Activated T-helper 1 cell treated with anti-CD3 and anti-CD28 coated beads, Interleukin-2, amount 50 U/mL, for 16 hours (primary cell): Measurements from ENCODE around the gene COPZ1.
A peak's percentile ranks its signal among the peaks of the same experiment; 100 is the strongest.
"Not testable (repeated sequence)": the region's sequence is repeated elsewhere in the genome, so short reads cannot be mapped to it uniquely, and the experiment has no call there.

Source experiments
- DNase-seq, 2 donors: peaks; one replicate each; pipeline ENCODE4 v3.0.0-alpha.2; 2020; ENCODE audit warnings: low read depth in 1 of 2, low spot score in 1 of 2

COPZ1 gene

DNA sequence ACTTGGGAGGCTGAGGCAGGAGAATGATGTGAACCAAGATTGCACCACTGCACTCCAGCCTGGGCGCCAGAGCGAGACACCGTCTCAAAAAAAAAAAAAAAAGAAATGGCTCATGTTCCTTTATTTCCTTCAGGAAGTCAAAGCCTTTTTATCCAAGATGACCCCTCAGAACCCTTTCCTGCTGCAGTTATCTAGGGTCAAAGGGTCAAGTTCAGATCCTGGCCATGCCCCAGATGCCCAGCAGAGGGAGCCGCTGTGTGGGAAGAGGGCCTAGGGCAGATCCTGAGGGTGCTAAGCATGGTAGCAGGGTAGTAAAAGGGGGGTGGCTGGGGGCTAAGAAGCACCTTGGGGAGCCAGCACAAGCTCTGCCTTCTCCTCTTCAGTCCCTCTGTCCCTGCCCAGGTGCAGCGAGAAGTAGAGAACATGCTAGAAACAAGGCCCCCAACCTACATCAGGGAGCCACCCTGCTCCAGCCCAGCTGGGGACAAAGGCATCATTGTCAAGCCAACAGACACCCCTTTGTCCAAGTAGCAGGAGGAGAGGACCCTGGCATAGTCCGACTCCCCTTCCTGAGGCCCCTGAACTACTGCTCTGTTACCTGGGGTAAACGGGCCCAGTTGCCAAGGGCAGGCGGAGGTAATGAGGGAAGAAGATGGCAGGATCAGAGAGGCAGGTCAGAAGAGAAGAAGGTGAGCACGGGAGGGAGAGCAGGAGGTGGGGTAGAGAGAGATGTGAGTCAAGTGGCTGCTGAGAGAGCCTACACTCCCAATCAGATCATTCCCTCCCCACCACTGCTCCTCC, 30.6 kb upstream of the COPZ1 start:
- DNase-seq = peak; percentile 27

DNA sequence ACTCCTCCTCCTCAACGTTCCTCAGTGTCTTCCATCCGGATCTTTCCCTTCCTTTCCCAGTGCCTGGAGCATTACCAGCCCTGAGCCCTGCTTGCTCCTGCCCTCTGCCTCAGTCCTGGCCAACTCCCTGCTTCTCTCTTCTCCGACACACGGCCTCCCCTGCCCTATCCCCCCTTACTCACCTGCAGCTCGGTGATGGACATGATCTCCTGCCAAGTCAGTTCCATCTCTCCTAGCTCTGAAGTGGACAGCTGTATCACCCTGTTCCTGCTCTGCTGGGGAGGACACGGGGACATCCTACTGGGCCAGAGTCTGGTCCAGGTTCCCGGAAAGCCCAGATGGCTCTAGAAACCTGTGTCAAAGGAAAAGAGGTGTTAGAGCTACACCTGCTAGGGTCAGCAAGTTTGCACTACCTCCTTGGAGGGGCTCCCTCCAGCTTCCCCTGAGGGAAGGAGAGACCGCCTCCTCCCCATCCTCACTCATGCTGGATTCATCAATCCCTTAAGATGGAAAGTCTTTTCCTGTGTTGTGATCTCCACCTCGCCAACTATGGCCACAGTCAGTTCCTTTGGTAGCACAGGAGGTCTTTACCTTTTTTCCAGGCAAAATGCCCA, 29.9 kb upstream of the COPZ1 start:
- no peak for DNase-seq

DNA sequence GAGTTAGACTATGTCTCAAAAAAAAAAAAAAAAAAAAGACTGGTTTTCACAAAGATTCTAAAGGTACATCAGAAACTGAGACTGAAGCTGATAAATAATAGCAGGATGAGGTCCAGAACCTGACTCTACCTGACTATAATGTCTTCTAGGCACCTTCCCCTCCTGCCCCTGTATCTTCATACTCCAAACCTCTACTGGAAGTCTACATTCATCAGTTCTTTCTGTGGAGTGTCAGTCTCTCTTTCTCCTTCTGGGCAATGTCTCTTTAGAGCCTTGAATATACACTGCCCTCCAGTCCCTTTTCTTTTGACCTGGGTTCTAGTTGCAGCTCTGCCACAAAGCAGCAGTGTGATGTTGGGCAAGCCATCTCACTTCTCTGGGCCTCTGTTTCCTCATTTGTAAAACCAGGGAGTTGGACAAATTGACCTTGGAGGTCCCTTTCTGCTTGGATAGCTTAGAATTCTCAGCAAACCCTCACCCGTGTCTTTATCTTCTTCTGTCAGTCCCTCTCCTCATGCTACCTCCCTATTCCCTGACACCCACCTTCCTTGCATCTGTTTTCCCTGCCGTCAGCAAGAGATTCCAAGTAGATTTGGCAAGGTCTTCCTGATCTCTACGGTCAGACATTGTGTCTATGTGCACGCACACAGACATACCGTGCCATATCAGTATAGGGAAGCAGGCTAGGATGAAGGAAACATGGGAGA, 28.4 kb upstream of the COPZ1 start:
- no peak for DNase-seq

DNA sequence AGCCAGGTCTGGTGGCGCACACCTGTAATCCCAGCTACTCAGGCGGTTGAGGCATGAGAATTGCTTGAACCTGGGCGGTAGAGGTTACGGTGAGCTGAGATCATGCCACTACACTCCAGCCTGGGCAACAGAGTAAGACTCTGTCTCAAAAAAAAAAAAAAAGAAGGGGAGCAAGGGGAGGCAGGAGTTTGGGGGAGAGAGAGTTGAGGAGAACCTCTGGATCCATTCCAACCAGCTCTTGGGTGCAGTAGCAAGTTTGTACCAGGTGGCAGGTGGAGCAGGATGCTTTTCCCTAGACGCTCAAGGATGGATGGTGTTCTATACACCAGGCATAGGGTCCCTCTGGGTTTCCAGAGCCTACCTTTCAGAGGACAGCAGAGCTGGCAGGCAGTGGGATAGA, 26.0 kb upstream of the COPZ1 start:
- no peak for DNase-seq

DNA sequence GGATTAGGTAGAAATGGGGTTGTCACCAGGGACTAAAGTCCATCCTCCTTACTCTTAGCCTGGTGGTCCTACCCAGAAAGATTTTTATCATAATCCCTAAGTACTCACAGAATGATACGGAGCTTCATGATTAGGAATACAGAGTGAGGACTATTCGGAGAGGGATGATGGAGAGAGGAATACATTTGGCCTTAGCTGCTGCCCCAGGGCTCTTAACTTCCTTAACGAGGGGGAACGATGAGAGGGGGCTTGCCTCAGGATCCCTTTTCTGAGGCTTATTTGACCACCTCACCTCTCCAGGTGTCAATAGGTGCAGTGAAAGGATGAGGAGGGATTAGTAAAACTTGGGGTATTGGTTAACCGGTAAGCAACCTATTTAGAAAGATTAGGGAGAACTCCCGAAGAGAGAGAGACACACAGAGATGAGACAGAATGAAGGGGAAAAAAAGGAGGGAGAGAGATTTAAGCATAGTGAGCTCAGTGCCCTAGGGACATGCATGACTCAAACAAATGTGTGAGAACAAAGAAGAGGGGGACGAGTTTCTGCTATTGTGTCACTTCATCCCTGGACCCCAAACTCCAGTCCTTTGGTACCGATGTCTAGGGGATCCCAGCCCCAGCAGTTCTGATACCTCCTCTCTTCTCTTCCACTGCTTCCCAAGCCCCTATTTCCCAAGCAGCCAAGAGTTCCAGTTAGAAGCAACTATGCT, 25.3 kb upstream of the COPZ1 start:
- DNase-seq = no peak

DNA sequence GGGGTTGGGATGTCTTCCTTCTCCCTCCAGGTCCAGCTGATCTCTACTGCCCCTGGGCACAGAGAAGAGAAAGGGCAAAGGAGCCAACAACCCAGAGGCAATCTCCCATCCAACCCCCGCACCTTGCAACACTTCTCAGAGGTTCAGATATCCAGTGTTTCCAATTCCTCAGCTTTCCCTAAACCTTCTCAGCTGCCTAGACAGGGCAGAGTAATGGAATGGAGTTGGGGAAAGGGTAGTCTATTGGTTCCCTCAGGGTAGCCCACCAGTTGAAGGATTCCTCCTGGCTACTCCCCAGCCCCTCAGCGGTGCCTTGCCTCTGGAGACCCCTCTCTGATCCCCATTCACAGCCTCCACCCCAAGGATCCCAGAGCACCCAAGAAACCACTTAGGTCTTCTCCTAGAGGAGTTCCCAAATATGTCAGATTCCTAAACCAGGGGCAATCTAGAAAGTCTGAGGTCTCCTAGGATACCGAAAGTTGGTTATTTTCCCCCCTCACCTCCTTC, 24.7 kb upstream of the COPZ1 start:
- no peak for DNase-seq

DNA sequence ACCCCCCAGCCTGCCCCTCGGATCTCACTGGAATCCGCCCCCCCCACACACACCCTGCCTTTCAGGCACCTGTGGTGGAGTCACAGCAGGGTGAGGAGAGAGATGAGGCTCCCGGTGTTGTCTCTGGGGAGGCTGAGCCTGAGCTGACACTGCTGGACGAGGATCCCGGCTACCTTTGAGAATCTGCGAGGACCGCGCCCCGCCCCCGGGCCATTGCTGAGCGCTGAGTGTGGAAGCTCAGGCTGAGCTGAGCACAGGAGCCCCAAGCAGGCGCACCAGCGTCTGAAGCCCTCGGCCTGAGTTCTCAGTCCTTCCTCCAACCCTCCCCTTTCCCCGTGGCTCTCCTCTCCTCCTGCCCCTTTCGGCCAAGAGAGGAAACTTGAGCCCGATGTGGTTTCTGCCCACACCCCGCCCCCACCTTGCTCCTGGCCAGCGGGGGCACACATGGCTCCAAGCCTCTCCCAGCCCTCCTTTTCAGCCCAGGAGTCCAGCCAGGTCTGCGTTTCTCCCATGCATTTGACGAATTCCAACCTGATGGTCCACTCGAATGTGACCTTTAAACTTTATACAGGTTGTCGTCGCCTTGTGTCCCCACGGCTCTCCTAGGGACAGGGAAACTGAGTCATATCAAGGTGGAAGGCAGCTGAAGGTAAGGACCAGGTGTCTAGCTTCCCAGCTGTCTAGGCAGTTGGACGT, 24.1 kb upstream of the COPZ1 start, which contains the start of gene NFE2:
TSS of gene NFE2 (minus strand) at position 284 of the 696 bp plus-strand sequence. CDS start 5,767 bp downstream, outside the sequence.
- no peak for DNase-seq

DNA sequence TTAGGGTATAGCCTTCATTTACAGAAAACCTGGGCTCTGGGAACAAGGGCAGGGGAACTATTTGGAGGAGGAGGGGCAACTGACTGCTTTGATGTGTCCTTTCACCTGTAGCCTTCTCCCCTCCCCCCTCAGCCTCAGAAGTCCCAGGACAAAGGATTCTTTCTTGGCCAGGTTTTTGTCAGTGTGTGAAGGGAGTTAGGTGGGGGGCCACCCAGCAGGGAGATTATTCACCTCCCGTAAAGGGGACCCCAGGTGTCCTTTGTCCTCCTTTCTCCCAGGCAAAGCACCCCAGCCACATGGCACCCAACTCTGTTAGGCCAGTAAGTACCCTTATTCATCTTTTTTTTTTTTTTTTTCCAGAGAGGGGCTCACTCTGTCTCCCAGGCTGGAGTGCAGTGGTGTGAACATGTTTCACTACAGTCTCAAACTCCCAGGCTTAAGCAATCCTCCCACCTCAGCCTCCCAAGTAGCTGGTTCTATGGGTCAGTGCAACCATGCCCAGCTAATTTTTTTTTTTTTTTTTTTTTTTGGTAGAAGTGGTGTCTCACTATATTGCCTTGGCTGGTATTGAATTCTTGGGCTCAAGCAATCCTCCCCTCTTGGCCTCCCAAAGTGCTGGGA, 23.4 kb upstream of the COPZ1 start:
- no peak for DNase-seq

DNA sequence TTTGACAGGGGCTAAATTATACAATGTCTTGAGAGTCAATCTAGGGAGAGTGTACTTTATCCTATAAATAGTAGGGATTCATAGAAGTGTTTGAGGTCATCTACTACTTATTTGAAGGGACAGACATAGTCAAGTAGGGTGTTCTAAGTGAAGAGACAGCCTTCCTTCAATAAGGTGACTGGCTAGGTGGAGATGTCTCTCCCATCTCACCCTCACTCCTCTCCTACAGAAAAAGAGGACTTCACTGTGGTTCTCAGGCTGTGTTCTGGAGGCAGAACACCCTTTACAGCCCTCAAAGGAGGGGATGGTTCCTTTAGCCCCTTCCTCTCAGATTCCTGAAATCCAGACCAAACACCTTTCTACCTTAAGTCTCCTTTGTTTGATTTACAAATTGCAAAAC, 21.3 kb upstream of the COPZ1 start:
- DNase-seq = no peak

DNA sequence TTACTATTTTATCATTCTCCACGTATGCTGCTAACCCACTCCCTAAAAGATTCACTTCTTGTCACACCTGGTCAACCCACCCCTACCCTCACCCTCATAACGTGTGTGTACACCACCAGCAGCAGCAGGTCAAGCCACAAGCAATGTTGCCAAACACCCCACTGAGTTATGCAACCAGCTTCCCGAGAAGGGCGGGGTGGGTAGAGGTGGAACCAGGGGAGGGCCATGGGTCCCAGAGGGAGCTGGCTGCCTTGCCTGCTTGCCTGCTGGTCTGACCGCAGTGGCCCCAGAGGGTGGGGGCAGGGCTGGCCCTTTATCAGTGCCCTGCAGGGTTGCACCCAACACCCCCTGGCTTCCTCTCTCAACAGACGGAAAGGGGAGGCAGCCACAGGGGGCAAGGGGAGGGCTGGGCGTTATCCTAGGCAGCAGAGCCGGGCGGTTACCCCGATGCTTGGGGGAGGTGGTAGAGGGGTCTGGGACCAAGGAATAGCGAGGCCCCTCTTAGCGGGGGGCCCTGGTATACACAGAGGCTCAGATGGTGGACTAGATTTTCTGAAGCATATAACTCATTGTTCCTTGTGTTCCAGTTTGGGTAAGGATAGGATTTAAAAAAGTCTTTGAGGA, 20.6 kb upstream of the COPZ1 start:
- no peak for DNase-seq

DNA sequence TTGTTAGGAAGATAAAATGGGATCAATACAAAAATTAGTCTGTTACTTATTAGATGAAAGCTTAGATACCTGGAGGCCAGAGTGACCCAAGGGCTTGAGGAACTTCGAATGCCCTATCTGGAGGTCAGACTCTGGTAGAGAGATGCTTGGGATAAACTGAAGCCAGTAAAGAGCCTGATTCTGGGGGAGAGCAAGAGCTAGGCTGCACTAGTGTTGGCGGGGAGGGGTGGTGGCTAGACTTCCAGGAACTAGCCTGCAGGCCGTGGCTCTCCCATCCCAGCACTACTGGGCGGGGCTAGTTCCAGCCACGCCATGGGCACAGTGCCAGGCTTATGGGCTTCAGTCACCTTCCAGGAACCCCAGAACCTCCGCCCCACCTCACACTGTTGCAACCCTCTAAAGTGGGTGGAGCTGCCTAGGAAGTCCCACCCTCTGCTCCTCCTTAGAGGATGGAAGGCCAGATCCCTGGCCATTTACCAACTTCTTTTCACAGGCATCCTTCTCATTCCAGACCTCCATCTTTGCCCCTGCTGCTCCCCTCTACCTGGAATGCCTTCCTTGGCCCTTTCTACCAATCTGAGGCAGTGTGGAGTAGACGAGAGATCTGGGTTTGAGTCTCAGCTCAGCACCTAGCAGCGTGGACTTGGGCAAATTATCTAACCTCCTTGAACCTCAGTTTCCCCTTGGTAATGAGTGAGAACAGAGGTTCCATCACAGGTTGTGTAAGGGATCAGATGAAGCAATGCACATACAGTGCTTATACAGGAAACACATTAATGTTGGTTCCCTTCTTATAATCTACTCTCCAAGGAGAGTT, 17.8 kb upstream of the COPZ1 start:
- DNase-seq = no peak

DNA sequence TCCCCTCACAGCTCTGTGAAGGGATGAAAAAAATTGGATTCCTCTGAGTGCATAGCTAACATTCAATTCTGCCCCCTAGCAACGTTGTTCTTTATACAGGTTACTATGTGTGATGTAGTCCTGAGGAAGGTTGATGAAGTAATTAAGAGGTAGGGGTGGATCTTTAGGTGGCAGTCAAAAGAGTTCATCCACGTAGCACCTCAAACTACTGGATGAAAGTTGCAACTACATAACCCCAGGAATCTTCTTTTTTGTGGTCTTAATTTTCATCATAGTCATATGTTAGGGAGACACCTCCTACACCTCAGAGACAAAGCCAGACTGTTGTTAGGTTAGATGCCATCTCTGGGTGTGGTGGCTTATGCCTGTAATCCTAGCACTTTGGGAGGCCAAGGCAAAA, 13.9 kb upstream of the COPZ1 start:
- no peak for DNase-seq

DNA sequence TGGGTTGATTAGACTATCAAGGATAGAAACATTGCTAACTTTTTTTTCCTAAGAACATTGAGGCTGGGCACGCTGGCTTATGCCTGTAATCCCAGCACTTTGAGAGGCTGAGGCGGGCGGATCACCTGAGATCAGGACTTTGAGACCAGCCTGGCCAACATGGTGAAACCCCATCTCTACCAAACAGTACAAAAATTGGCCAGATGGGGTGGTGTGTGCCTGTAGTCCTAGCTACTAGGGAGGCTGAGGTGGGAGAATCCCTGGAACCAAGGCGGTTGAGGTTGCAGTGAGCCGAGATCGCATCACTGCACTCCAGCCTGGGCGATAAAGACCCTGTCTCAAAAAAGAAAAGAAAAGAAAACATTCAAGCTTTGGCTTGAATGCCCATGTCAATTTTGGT, 12.6 kb upstream of the COPZ1 start:
- not testable (repeated sequence) for DNase-seq

DNA sequence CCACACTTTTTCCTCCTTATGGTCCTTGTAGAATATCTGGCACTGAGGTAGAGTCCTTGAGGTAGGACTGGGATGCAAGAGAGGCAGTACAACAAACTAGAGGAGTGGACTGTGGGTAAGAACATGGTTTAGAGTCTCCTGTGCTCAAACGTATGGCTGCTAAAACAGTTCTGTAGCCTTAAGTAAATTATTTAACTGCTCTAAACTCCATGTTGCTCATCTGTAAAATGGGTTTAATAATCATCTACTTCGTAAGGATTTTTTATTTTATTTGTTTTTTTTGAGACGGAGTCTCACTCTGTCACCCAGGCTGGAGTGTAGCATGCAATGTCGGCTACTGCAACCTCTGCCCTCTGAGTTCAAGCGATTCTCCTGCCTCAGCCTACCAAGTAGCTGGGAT, 3.6 kb upstream of the COPZ1 start:
- no peak for DNase-seq

DNA sequence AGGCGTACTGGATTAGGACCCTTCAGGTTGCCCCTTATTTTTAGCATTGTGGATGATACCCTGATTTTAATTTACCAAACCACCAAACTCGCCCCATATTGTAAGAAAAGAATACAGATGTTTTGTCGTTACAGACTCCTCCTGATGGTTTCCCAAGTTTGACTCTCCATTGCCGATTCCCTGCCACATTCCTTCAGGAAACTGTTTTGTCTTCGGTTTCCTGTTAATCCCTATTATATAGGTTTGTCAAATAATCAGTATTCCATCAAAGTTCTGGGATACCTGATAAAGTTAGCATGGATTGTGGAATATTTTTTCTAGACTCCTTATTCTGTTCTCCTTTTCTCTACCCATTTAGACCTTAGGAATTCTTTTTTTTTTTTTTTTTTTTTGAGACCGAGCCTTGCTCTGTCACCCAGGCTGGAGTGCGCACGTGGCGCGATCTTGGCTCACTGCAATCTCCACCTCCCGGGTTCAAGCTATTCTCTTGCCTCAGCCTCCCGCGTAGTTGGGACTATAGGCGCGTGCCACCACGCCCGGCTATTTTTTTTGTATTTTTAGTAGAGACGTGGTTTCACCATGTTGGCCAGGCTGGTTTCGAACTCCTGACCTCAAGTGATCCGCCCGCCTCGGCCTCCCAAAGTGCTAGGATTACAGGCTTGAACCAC, 645 bp downstream of the COPZ1 start:
- DNase-seq = not testable (repeated sequence)

DNA sequence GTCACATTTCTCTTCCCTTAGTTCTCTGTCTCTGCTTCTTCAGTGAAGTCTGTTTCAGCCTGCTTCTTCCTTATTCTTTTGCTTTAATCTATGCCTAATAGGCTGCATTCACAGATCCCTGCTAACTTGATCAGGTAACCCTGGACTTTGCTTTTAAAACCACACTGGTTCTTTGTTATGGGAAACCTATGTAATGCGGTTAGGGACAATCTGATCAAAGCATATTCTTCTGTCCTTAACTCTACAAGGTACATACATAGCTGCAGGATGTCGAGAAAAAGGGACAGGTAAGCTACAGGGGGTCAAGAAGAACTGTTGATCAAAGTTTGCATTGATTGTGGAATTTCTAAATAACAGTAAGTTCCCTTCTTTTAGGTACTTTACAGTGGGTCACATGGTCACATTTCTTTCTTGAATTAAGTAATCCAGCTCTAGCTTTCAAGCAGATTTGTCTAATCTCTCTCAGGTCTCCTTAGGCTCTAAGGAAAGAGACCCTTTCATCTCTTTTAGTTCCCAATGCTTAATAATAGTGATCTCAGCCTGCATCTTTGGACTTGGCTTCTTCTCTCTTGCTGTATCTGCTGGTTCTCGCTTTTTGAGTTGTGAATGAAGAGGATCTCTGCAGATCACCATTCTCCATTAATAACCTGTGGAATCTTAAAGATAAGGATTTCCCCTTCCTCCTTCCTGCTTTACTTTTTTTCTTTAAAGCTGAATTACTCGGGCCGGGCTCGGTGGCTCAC, 3.8 kb downstream of the COPZ1 start:
- DNase-seq = no peak

DNA sequence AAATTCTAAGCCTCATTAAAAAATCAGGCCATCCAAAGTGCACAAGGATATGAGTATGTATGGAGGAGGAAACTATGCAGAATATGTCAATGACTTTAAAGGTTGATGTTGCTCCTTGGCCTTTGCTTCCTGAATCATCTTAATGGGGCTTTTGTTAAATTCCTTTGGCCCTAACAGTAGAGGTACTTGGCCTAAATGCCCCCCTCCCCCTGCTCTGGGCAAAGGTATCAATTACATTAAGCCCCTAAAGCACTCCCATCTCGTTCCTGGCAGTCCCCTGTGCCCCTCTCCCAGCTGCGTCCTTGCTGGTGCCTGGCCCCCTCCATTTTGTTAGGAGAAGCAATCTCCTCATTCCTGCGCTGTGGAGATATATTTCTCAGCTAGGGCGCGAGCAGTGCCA, 4.8 kb downstream of the COPZ1 start:
- DNase-seq = no peak

DNA sequence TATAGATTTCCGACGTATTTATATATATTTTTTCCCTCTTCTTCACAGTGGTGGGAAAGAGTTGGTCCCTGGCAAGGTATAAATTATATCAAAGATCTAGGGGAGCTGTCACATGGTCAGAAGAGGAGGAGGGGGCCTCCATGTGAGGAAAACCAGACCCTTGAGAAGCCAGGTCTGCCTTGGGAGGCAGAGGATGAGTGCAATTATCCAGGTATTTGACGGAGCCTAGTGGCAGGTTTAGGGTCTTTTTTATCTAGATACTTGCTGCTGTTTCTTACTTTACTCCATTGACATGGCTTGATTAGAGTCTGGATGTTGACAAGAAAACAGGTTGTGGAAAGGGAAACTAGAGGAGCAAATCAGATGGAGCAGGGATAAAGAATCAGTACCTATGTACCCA, 5.5 kb downstream of the COPZ1 start:
- DNase-seq = no peak
